Uterus (tissue), 4 donors: Measurements from ENCODE around the gene PEG3. TPM values are rescaled to one million over a fixed set of nuclear protein-coding genes. Genes with fewer than 3 reads are reported as not detected.
"Not testable (repeated sequence)": the region's sequence is repeated elsewhere in the genome, so short reads cannot be mapped to it uniquely, and the experiment has no call there.

Source experiments
- DNase-seq, 2 donors: peaks; one replicate each; pipeline ENCODE4 v3.0.0-alpha.2; 2019 to 2020
- H3K27ac ChIP-seq, 2 donors: fragments of 200-600 bp; sonication (generic); 1 replicate in 1 of 2; 2 replicates in 1 of 2; pipeline ENCODE4 v1.5.1; 2016 to 2018
- H3K27me3 ChIP-seq, 2 donors: fragments of 200-600 bp; sonication (generic); one replicate each; pipeline ENCODE4 v1.5.1; 2018 to 2019; ENCODE audit warnings: control low read depth in 1 of 2
- H3K36me3 ChIP-seq, 2 donors: fragments of 200-600 bp; sonication (generic); one replicate each; pipeline ENCODE4 v1.5.1; 2019; ENCODE audit warnings: control low read depth in 1 of 2
- H3K4me1 ChIP-seq, 2 donors: fragments of 200-600 bp; sonication (generic); one replicate each; pipeline ENCODE4 v1.5.1; 2018 to 2019; ENCODE audit warnings: control low read depth in 1 of 2
- H3K4me3 ChIP-seq, 2 donors: fragments of 200-600 bp; sonication (generic); 1 replicate in 1 of 2; 2 replicates in 1 of 2; pipeline ENCODE4 v1.5.1; 2018 to 2019; ENCODE audit warnings: mild to moderate bottlenecking in 1 of 2
- H3K9me3 ChIP-seq, 2 donors: fragments of 200-600 bp; sonication (generic); one replicate each; pipeline ENCODE4 v1.5.1; 2019; ENCODE audit warnings: control low read depth in 1 of 2
- CTCF ChIP-seq, 4 experiments: fragments of 200-600 bp in 2 of 4; fragments of 450-650 bp in 2 of 4; sonication (generic) in 2 of 4; IDR thresholded peaks; one replicate each; pipeline ENCODE4 v1.5.1; 2016 to 2019; ENCODE audit warnings: antibody characterized with exemption in 4 of 4, mild to moderate bottlenecking in 2 of 4, moderate library complexity in 1 of 4
- POLR2A ChIP-seq, 2 donors: fragments of 450-650 bp; IDR thresholded peaks; one replicate each; pipeline ENCODE4 v1.6.1; 2016; ENCODE audit warnings: antibody characterized with exemption in 2 of 2, mild to moderate bottlenecking in 1 of 2, moderate library complexity in 1 of 2
- intact Hi-C: fragments of 100-400 bp; cut with DNase I; formaldehyde crosslinking; loops from one replicate; pipeline ENCODE4 v1.15.1; 2023; ENCODE audit warnings: low total_unique reads
- total RNA-seq, 4 donors: library from RNA; depleted of rRNA in 3 of 4; stranded (reverse); fragments of >200 nt in 3 of 4; gene quantifications; one replicate each; pipeline versions ENCODE4 v1.1.0 to v1.2.4, GENCODE V29; 2014 to 2023
- donor health status: DM: yes; HTN: yes; CAD: no.

The PEG3 gene
- total RNA-seq, 4 donors from 2014 or later = 10.0 to 301 (median 42.1) TPM

- Histone ChIP-seq H3K4me1 (no peaks in the 10 kb centered on the region), H3K36me3 (no peaks in the 10 kb centered on the region), H3K27ac (no peak overlapping the region), H3K9me3 (no peaks in the 10 kb centered on the region), H3K4me3 (no peak overlapping the region), H3K27me3 (no peaks in the 10 kb centered on the region)
- no peak for DNase-seq
- intact Hi-C loops = no loop called here
- no peak for TF ChIP-seq CTCF (IDR thresholded peaks at IDR 0.05)
Measured at GRCh38 chr19:56868446-56868845, 27.9 kb upstream of the PEG3 start.

- intact Hi-C loops = no loop called here
- Histone ChIP-seq H3K9me3 (no peaks in the 10 kb centered on the region), H3K27ac (no peak overlapping the region)
Measured at GRCh38 chr19:56866538-56866937, 26.0 kb upstream of the PEG3 start.

GRCh38 chr19:56864443-56865125, 24.1 kb upstream of the PEG3 start:
- Histone ChIP-seq H3K27me3 (no peaks in the 10 kb centered on the region), H3K4me3 (no peak overlapping the region), H3K4me1 (peaks cover 4 to 5% of the 10 kb centered on the region in 2 donors), H3K27ac (no peak overlapping the region), H3K9me3 (no peaks in the 10 kb centered on the region), H3K36me3 (no peaks in the 10 kb centered on the region)
- intact Hi-C loops = no loop called here
- TF ChIP-seq POLR2A (IDR thresholded peaks at IDR 0.05) (no peak), CTCF (IDR thresholded peaks at IDR 0.05) (no peak)
- no peak for DNase-seq

More at GRCh38 chr19:56866538-56866937, 26.0 kb upstream of the PEG3 start:
- Histone ChIP-seq H3K4me1 (peaks cover 0 to 2% of the 10 kb centered on the region in 2 donors), H3K36me3 (no peaks in the 10 kb centered on the region), H3K4me3 (no peak overlapping the region), H3K27me3 (no peaks in the 10 kb centered on the region)
- DNase-seq = peak in 1 of 2 donors; percentile 25
- TF ChIP-seq CTCF (IDR thresholded peaks at IDR 0.05) (no peak), POLR2A (IDR thresholded peaks at IDR 0.05) (no peak)

- no peak for DNase-seq
- Histone ChIP-seq H3K4me3 (no peak overlapping the region), H3K27ac (peak overlapping the region; percentile 38 to 46), H3K36me3 (no peaks in the 10 kb centered on the region), H3K4me1 (peaks cover 4 to 5% of the 10 kb centered on the region in 2 donors), H3K9me3 (no peaks in the 10 kb centered on the region), H3K27me3 (no peaks in the 10 kb centered on the region)
- TF ChIP-seq POLR2A (IDR thresholded peaks at IDR 0.05) (no peak), CTCF (IDR thresholded peaks at IDR 0.05) (no peak)
- intact Hi-C loops = no loop called here
Measured at GRCh38 chr19:56862741-56863140, 22.2 kb upstream of the PEG3 start.

- peak overlapping the region; percentile 38 to 41 for H3K27ac ChIP-seq
- DNase-seq, intact Hi-C loops, H3K9me3 ChIP-seq, H3K36me3 ChIP-seq, H3K4me3 ChIP-seq, H3K4me1 ChIP-seq, H3K27me3 ChIP-seq: not testable (repeated sequence)
Measured at GRCh38 chr19:56860409-56860808, 19.9 kb upstream of the PEG3 start.
